Measurements from ENCODE around the gene CCDC188.

Gene CCDC188

DNA sequence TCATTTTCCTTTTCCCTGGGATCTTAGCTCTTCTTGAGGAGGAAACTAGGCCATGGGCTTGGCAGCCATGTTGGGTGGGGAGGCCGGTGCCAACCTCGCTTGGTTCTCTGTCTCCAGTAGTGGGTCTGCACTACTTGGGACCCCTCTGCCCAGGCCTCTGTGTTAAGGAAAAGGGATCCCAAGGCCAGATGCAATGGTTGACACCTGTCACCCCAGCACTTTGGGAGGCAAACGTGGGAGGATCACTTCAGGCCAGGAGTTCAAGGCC is 21.2 kb downstream of the CCDC188 start:
- DNase-seq (ENCODE audit: low read depth), result no peak
- TF ChIP-seq CTCF (conservative IDR thresholded peaks at IDR 0.05; ENCODE audit: low read depth, low read length), result no peak
- H3K4me3 ChIP-seq (ENCODE audit: low read length), result no peak overlapping the region

- no peak overlapping the region for H3K4me3 ChIP-seq (ENCODE audit: low read length)
- DNase-seq (ENCODE audit: low read depth), result no peak
- peak; percentile 48 for TF ChIP-seq CTCF (conservative IDR thresholded peaks at IDR 0.05; ENCODE audit: low read depth, low read length)
Measured at GRCh38 chr22:20128902-20129746, 21.7 kb downstream of the CCDC188 start.

DNA sequence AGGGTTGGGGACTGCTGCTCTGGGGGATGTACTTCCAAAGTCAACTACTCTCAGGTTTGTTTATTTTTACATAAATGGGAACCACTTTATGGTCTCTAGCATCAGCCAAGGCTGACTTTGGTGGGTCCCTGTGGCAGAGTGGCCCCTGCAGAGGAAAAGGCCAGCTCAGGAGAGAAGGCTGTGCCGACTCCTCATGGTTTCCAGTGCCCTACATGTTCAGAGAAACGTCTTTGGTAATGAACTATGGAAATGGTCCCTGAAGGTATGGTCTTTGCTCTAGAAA is 22.3 kb downstream of the CCDC188 start:
- no peak for TF ChIP-seq CTCF (conservative IDR thresholded peaks at IDR 0.05; ENCODE audit: low read depth, low read length)
- no peak overlapping the region for H3K4me3 ChIP-seq (ENCODE audit: low read length)
- DNase-seq (ENCODE audit: low read depth), result no peak

- H3K4me3 ChIP-seq (ENCODE audit: low read length), result no peak overlapping the region
- TF ChIP-seq CTCF (conservative IDR thresholded peaks at IDR 0.05; ENCODE audit: low read depth, low read length), result no peak
- no peak for DNase-seq (ENCODE audit: low read depth)
Measured at GRCh38 chr22:20127869-20128618, 22.8 kb downstream of the CCDC188 start.

GRCh38 chr22:20127318-20127868 is 23.5 kb downstream of the CCDC188 start:
- no peak for TF ChIP-seq CTCF (conservative IDR thresholded peaks at IDR 0.05; ENCODE audit: low read depth, low read length)
- no peak overlapping the region for H3K4me3 ChIP-seq (ENCODE audit: low read length)
- DNase-seq (ENCODE audit: low read depth), result no peak

GRCh38 chr22:20126284-20127029 is 24.4 kb downstream of the CCDC188 start:
- DNase-seq (ENCODE audit: low read depth), result no peak
- TF ChIP-seq CTCF (conservative IDR thresholded peaks at IDR 0.05; ENCODE audit: low read depth, low read length), result no peak
- no peak overlapping the region for H3K4me3 ChIP-seq (ENCODE audit: low read length)
